ENCODE data around the gene UBE2J2. TPM values are rescaled to one million over a fixed set of nuclear protein-coding genes. Genes with fewer than 3 reads are reported as not detected.

UBE2J2 gene
- total RNA-seq, 1 experiment from 2014 or later: 83.4 TPM

- no peak overlapping the region for H3K4me2 ChIP-seq (ENCODE audit: insufficient read depth, insufficient read length, low read length)
- no peak overlapping the region for H3K14ac ChIP-seq (ENCODE audit: insufficient read depth, low read length)
- H3K79me2 ChIP-seq (ENCODE audit: insufficient read depth, low read length): no peaks in the 10 kb centered on the region
- no peaks in the 10 kb centered on the region for H3K9me3 ChIP-seq (ENCODE audit: control insufficient read depth, low read depth, low read length)
- no peak overlapping the region for H2BK20ac ChIP-seq (ENCODE audit: low read depth, low read length, poor library complexity, severe bottlenecking)
- H3K23ac ChIP-seq (ENCODE audit: insufficient read length, low read depth, low read length): no peak overlapping the region
- WGBS (ENCODE audit: extremely low coverage, insufficient read length, low lambda C conversion rate): no CpG with 5 or more reads among the region's 17 CpGs
- H2BK15ac ChIP-seq (ENCODE audit: low read depth, low read length): no peak overlapping the region
- H3K4me1 ChIP-seq (ENCODE audit: insufficient read depth, low read length): no peaks in the 10 kb centered on the region; the same call in 1 of the 2 replicates
- Mint-ChIP-seq H3K4me1 (peaks cover 4 to 10% of the 10 kb centered on the region in 2 experiments; a peak in 3 of 4 replicates), H3K27ac (no peak overlapping the region; a peak in 2 of 7 replicates), H3K9me3 (no peaks in the 10 kb centered on the region; a peak in 1 of 5 replicates), H3K36me3 (ENCODE audit: insufficient read depth in 1 of 3, low read depth in 3 of 3) (no peaks in the 10 kb centered on the region), H3K4me3 (no peak overlapping the region), H3K27me3 (ENCODE audit: low read depth) (peaks cover 9% of the 10 kb centered on the region)
- no peak overlapping the region for H2BK5ac ChIP-seq (ENCODE audit: insufficient read length, low read length)
- no peak overlapping the region for H3K56ac ChIP-seq (ENCODE audit: insufficient read length, low read depth, low read length)
- H2BK120ac ChIP-seq (ENCODE audit: low read depth, low read length, poor library complexity, severe bottlenecking): no peak overlapping the region
- H4K5ac ChIP-seq (ENCODE audit: insufficient read length, low read depth, low read length): no peak overlapping the region
- no peak overlapping the region for H3K27ac ChIP-seq (ENCODE audit: insufficient read length, low read depth, low read length)
- no peak overlapping the region for H4K91ac ChIP-seq (ENCODE audit: insufficient read length, low read depth, low read length)
- DNase-seq: no peak
- H3K79me1 ChIP-seq (ENCODE audit: insufficient read depth, low read depth, low read length, poor library complexity, severe bottlenecking): no peaks in the 10 kb centered on the region
- H3K4ac ChIP-seq (ENCODE audit: low read depth, low read length): no peak overlapping the region
- no peak overlapping the region for H4K8ac ChIP-seq (replicated peaks; ENCODE audit: insufficient read length, low read depth, low read length)
- no peaks in the 10 kb centered on the region for H4K20me1 ChIP-seq (ENCODE audit: control insufficient read depth, insufficient read depth, insufficient read length)
- H3T11ph ChIP-seq (ENCODE audit: low read length): no peak overlapping the region
- H3K27me3 ChIP-seq (ENCODE audit: insufficient read depth, low read length): no peaks in the 10 kb centered on the region
- no peak overlapping the region for H3K9ac ChIP-seq (ENCODE audit: extremely low read depth, insufficient read length, low read length)
- peaks cover 4% of the 10 kb centered on the region for H3K23me2 ChIP-seq (ENCODE audit: insufficient read length, low read depth, low read length, poor library complexity, severe bottlenecking)
- H2AK5ac ChIP-seq (ENCODE audit: insufficient read length, low read length): no peak overlapping the region
- no peak overlapping the region for H3K18ac ChIP-seq (ENCODE audit: insufficient read length, low read depth, low read length)
- no peak overlapping the region for H2AFZ ChIP-seq (ENCODE audit: low read length)
- TF ChIP-seq, protein P1, sequence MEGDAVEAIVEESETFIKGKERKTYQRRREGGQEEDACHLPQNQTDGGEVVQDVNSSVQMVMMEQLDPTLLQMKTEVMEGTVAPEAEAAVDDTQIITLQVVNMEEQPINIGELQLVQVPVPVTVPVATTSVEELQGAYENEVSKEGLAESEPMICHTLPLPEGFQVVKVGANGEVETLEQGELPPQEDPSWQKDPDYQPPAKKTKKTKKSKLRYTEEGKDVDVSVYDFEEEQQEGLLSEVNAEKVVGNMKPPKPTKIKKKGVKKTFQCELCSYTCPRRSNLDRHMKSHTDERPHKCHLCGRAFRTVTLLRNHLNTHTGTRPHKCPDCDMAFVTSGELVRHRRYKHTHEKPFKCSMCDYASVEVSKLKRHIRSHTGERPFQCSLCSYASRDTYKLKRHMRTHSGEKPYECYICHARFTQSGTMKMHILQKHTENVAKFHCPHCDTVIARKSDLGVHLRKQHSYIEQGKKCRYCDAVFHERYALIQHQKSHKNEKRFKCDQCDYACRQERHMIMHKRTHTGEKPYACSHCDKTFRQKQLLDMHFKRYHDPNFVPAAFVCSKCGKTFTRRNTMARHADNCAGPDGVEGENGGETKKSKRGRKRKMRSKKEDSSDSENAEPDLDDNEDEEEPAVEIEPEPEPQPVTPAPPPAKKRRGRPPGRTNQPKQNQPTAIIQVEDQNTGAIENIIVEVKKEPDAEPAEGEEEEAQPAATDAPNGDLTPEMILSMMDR (conservative IDR thresholded peaks at IDR 0.05): no peak
- H2BK12ac ChIP-seq (ENCODE audit: insufficient read length, low read depth, low read length): no peak overlapping the region
Measured at GRCh38 chr1:1279028-1279427, 5.4 kb upstream of the UBE2J2 start.

Measured in H9 (cell line).